Fibroblast of gingiva (primary cell): ENCODE data around the gene PIGQ.

Source experiments
- DNase-seq: peaks from one replicate; pipeline ENCODE4 v3.0.0-alpha.2; 2011; ENCODE audit warnings: low read depth

PIGQ gene

GRCh38 chr16:606656-607307 lies 37.0 kb downstream of the PIGQ start:
- DNase-seq: no peak

GRCh38 chr16:608019-608418 lies 38.3 kb downstream of the PIGQ start:
- DNase-seq: no peak

GRCh38 chr16:609316-609715 lies 39.5 kb downstream of the PIGQ start:
- no peak for DNase-seq

GRCh38 chr16:609984-610383 lies 40.2 kb downstream of the PIGQ start:
- DNase-seq: no peak

DNA sequence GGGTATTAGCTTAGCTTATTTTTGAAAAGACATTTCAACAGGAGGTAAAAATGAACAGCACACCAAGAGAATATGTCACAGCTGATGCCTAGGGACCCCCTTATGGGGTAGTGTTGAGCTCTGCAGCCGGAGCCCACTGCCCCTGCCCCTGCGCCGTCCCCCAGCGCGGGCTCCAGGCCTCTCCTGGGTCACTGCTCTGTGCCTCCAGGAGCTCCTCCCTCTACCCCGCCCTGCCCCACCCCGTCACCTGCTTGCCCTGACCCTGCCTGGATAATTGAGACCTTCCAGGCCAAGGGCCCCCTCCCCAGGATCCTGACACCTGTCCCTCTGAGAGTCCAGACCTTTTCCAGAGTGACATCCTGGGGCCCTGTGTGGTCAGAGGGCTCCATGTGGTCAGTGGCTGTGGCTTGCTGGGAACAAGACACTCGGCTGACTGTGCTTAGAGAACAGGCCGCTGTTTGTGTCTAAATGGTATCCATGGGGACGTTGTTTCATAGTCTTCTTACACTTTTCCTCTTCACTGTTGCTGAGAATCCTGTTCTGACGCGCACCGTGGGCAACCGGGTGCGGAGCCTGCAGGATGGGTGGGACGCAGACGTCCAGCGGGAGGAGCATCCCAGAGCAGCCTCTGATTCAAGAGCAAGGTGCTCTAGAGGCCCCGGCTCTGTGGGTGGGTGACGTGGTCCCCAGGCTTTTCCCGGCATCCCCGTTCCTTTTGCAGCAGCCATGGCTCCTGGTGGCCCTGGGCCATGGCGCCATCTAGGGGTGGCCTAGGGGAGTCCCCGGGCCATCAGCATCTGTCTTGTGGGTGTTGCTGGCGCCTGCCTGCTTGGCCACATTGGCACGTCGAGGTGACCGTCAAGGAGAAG lies 41.0 kb downstream of the PIGQ start:
- DNase-seq: no peak

- DNase-seq: no peak
Measured at GRCh38 chr16:615122-615521, 45.4 kb downstream of the PIGQ start.

GRCh38 chr16:616733-617586 lies 47.2 kb downstream of the PIGQ start:
- no peak for DNase-seq

GRCh38 chr16:617855-618254 lies 48.1 kb downstream of the PIGQ start:
- no peak for DNase-seq

GRCh38 chr16:619476-620100 lies 49.8 kb downstream of the PIGQ start:
- no peak for DNase-seq

DNA sequence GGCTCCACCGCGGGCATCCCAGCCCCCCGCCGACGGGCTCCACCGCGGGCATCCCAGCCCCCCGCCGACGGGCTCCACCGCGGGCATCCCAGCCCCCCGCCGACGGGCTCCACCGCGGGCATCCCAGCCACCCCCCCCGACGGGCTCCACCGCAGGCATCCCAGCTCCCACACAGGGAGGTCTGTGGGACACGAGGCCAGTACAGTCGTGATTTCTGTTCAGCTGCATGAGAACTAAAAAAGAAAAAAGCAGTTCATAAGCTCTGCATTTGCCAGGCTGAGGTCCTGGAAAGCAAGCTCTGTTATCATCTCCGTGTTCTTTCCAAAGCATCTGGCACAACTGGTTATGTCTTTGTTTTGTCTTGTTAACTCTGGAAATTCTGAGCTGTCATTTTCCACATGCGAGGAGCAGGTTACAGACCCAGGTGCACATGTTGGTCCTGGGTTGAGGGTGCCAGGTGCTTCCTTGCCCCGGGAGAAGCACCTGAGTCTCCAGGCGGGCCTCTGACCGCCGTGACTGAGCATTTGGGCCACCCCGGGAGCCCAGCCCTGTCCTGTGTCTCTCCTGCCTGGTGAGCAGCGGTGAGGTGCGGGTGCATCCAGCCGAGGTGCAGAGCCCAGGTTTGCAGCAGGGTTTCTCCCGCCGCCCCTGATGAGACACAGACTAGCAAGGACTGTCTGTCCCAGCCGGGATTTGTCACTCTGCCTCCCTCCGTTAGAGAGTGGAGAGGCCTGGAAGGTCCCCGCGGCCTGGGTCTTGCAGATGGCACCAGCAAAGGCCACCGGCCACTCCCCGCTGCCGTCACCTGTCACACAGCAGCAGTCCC lies 51.1 kb downstream of the PIGQ start:
- no peak for DNase-seq

- DNase-seq: no peak
Measured at GRCh38 chr16:621526-622105, 51.8 kb downstream of the PIGQ start.

GRCh38 chr16:622920-623280 lies 53.1 kb downstream of the PIGQ start:
- DNase-seq: no peak

DNA sequence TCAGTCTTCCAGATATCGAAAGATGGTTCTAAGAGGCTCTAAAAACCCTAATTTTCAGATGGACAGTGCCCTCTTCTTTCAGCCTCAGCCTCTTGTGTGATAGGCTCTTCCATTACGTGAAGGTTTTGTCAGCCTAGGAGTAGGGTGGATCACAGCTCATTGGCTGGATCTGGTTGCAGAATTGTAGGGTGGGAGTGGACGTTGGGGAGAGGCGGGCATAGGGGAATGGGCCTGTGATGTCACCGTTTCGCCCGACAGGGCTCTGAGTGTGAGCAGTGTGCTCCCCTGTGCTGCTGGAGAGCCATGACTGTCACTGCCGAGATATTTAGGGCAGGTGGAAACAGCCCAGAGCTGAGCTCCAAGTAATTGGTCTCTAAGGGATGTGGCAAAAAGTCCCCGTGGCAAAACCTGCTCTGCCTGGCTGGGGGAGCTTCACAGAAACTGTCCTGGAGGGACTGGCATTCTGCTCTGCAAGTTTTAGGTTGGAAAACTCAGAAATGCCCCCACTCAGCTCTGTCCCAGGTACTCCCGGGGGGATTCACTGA lies 54.8 kb downstream of the PIGQ start:
- no peak for DNase-seq

GRCh38 chr16:625117-625976 lies 55.6 kb downstream of the PIGQ start:
- no peak for DNase-seq

GRCh38 chr16:625977-626765 lies 56.4 kb downstream of the PIGQ start:
- no peak for DNase-seq

GRCh38 chr16:626787-627453 lies 57.2 kb downstream of the PIGQ start:
- DNase-seq: peak; percentile 95

DNA sequence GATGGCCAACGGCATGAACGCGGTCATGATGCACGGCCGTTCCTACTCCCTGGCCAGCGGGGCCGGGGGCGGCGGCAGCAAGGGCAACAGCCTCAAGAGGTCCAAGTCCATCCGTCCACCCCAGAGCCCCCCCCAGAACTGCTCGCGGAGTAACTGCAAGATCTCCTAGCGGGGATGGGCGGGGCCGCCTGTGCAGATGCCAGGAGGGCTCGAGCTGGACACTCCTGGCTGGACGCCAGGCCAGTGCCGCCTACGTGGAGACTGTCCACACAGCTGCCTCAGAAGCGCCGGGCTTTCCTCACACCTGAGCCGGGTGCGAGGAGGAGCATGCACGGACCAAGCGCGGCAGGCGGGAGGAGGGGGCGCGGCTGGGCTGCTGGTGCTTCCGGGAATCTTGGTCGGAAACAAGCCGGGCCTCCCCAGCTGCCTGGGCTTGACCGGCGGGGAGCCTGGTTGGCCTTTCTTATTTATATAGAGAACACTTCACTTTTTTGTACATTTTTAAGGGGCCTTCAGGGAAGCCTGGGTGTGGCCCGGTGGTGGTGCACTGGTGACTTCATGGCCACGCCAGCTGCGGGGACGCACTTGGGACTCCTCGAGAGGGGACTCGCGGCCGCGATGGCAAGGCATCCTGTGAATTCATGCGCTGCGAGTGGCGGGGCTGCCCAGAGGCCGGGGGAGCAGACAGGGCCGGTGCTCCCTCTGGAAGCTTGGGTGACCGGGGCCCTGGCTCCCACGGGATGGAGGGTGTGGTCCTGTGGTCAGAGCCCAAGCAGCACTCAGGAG lies 57.9 kb downstream of the PIGQ start:
- no peak for DNase-seq
